Kidney epithelial cell (primary cell): ENCODE measurements around the gene TMEM218. TPM values are rescaled to one million over a fixed set of nuclear protein-coding genes. Genes with fewer than 3 reads are reported as not detected.
"Not testable (repeated sequence)": the region's sequence is repeated elsewhere in the genome, so short reads cannot be mapped to it uniquely, and the experiment has no call there.

Experiments used
- DNase-seq: peaks from one replicate; pipeline ENCODE4 v3.0.0-alpha.2; 2010; ENCODE audit warnings: low read depth
- H3K27me3 ChIP-seq: 2 replicates; pipeline ENCODE4 v1.6.0; 2011; ENCODE audit warnings: low read length; ENCODE audit not compliant: control insufficient read depth, insufficient read depth
- H3K36me3 ChIP-seq: 2 replicates; pipeline ENCODE4 v1.5.1; 2011; ENCODE audit warnings: low read length; ENCODE audit not compliant: control insufficient read depth, insufficient read depth
- H3K4me3 ChIP-seq: 2 replicates; pipeline ENCODE4 v1.5.1; 2011; ENCODE audit warnings: low read depth, mild to moderate bottlenecking, control low read depth, low read length
- CTCF ChIP-seq: IDR thresholded peaks from 2 replicates; pipeline ENCODE4 v1.5.1; 2011; ENCODE audit warnings: mild to moderate bottlenecking, moderate library complexity, low read length, control low read depth, inconsistent platforms; ENCODE audit not compliant: insufficient read depth, poor library complexity, severe bottlenecking
- total RNA-seq: library from RNA; depleted of rRNA; stranded (reverse); fragments of >200 nt; gene quantifications from 2 replicates; pipeline ENCODE4 v1.2.3, GENCODE V29; 2015

The TMEM218 gene
- total RNA-seq, 1 donor from 2014 or later, result 19.6 TPM

GRCh38 chr11:125091877-125092664 lies 19.4 kb downstream of the TMEM218 start:
- DNase-seq, result no peak

GRCh38 chr11:125091247-125091876 lies 20.1 kb downstream of the TMEM218 start:
- peak; percentile 42 for DNase-seq
- no peak overlapping the region for H3K4me3 ChIP-seq
- H3K36me3 ChIP-seq, result no peaks in the 10 kb centered on the region
- no peaks in the 10 kb centered on the region for H3K27me3 ChIP-seq
- TF ChIP-seq CTCF, result peak; percentile 49

More at GRCh38 chr11:125091877-125092664, 19.4 kb downstream of the TMEM218 start:
- TF ChIP-seq CTCF, result no peak
- H3K36me3 ChIP-seq, result no peaks in the 10 kb centered on the region
- no peak overlapping the region for H3K4me3 ChIP-seq
- H3K27me3 ChIP-seq, result no peaks in the 10 kb centered on the region

GRCh38 chr11:125090816-125091215 lies 20.6 kb downstream of the TMEM218 start:
- TF ChIP-seq CTCF, result no peak
- no peak for DNase-seq

GRCh38 chr11:125090151-125090550 lies 21.3 kb downstream of the TMEM218 start:
- H3K4me3 ChIP-seq, H3K27me3 ChIP-seq, DNase-seq, H3K36me3 ChIP-seq: not testable (repeated sequence)

More at GRCh38 chr11:125090816-125091215, 20.6 kb downstream of the TMEM218 start:
- H3K36me3 ChIP-seq, result no peaks in the 10 kb centered on the region
- no peak overlapping the region for H3K4me3 ChIP-seq
- no peaks in the 10 kb centered on the region for H3K27me3 ChIP-seq

- DNase-seq, H3K4me3 ChIP-seq, H3K27me3 ChIP-seq, H3K36me3 ChIP-seq: not testable (repeated sequence)
Measured at GRCh38 chr11:125089481-125089880, 21.9 kb downstream of the TMEM218 start.

- H3K36me3 ChIP-seq, result no peaks in the 10 kb centered on the region
- no peak for TF ChIP-seq CTCF
- no peak for DNase-seq
- H3K27me3 ChIP-seq, result no peaks in the 10 kb centered on the region
- no peak overlapping the region for H3K4me3 ChIP-seq
Measured at GRCh38 chr11:125088576-125089455, 22.6 kb downstream of the TMEM218 start.
